Stimulated activated naive CD8-positive, alpha-beta T cell treated with anti-CD3 and anti-CD28 coated beads, Interleukin-15, amount 100 ng/mL, for 72 hours (primary cell): ENCODE data around the gene TOMM22.

Experiments used
- ATAC-seq: fragments of 150-1000 bp; cut with Tn5 transposase; 2 replicates; pipeline ENCODE4 v1.10.0; 2021; ENCODE audit warnings: mild to moderate bottlenecking, moderate library complexity
- DNase-seq, 2 donors: peaks; one replicate each; pipeline ENCODE4 v3.0.0; 2021 to 2022
- H3K27ac Mint-ChIP-seq, 2 donors: one replicate each; pipeline ENCODE4 v1.8.0; 2022; ENCODE audit warnings: mild to moderate bottlenecking in 2 of 2, mixed read lengths in 2 of 2, moderate library complexity in 2 of 2
- H3K27me3 Mint-ChIP-seq: one replicate; pipeline ENCODE4 v1.8.0; 2022; ENCODE audit warnings: mixed read lengths
- H3K4me1 Mint-ChIP-seq: one replicate; pipeline ENCODE4 v1.8.0; 2022; ENCODE audit warnings: mild to moderate bottlenecking, mixed read lengths
- H3K4me3 Mint-ChIP-seq, 2 donors: one replicate each; pipeline ENCODE4 v1.8.0; 2022; ENCODE audit warnings: mild to moderate bottlenecking in 2 of 2, mixed read lengths in 2 of 2, moderate library complexity in 1 of 2
- H3K9me3 Mint-ChIP-seq, 2 donors: one replicate each; pipeline ENCODE4 v1.8.0; 2022; ENCODE audit warnings: mixed read lengths in 2 of 2

Gene TOMM22

GRCh38 chr22:38733329-38733723, 51.6 kb downstream of the TOMM22 start:
- H3K4me1 Mint-ChIP-seq, result peaks cover 79% of the 10 kb centered on the region
- no peaks in the 10 kb centered on the region for H3K27me3 Mint-ChIP-seq
- ATAC-seq (peak; percentile 62), DNase-seq (peak; percentile 54 to 56)
- peak overlapping the region; percentile 77 to 98 for H3K27ac Mint-ChIP-seq
- H3K9me3 Mint-ChIP-seq, result no peaks in the 10 kb centered on the region
- H3K4me3 Mint-ChIP-seq, result peak overlapping the region in 1 of 2 donors; percentile 46

GRCh38 chr22:38733724-38734381, 52.1 kb downstream of the TOMM22 start:
- Mint-ChIP-seq H3K9me3 (no peaks in the 10 kb centered on the region), H3K4me3 (no peak overlapping the region), H3K4me1 (peaks cover 84% of the 10 kb centered on the region), H3K27ac (peak overlapping the region; percentile 72 to 87), H3K27me3 (no peaks in the 10 kb centered on the region)
- peak in 1 of 2 donors; percentile 14 for DNase-seq
- ATAC-seq, result peak; percentile 6

- peak overlapping the region; percentile 57 to 90 for H3K27ac Mint-ChIP-seq
- DNase-seq (peak in 1 of 2 donors; percentile 11), ATAC-seq (no peak)
- peaks cover 91% of the 10 kb centered on the region for H3K4me1 Mint-ChIP-seq
- H3K27me3 Mint-ChIP-seq, result no peaks in the 10 kb centered on the region
- H3K4me3 Mint-ChIP-seq, result no peak overlapping the region
- no peaks in the 10 kb centered on the region for H3K9me3 Mint-ChIP-seq
These were observed 52.8 kb downstream of the TOMM22 start for GRCh38 chr22:38734421-38735100.
